ENCODE data around the gene SNX10.

DNA sequence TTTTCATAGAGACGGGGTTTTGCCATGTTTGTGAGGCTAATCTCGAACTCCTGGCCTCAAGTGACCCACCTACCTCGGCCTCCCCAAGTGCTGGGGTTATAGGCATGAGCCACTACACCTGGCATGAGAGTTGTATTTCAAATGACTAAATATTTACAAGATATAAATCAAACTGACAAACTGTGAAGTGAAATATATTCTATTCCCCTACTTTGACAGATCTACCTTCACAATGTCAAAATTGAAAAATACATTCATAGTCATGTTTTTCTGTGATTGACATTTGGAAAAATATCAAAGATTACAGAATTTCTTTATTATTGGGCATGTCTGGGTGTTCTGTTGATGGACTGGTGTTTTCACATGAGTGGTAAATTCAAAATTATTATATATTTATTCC is 16.4 kb upstream of the SNX10 start:
- TF ChIP-seq, protein P1, sequence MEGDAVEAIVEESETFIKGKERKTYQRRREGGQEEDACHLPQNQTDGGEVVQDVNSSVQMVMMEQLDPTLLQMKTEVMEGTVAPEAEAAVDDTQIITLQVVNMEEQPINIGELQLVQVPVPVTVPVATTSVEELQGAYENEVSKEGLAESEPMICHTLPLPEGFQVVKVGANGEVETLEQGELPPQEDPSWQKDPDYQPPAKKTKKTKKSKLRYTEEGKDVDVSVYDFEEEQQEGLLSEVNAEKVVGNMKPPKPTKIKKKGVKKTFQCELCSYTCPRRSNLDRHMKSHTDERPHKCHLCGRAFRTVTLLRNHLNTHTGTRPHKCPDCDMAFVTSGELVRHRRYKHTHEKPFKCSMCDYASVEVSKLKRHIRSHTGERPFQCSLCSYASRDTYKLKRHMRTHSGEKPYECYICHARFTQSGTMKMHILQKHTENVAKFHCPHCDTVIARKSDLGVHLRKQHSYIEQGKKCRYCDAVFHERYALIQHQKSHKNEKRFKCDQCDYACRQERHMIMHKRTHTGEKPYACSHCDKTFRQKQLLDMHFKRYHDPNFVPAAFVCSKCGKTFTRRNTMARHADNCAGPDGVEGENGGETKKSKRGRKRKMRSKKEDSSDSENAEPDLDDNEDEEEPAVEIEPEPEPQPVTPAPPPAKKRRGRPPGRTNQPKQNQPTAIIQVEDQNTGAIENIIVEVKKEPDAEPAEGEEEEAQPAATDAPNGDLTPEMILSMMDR (IDR thresholded peaks at IDR 0.05) = no peak
- TF ChIP-seq POLR2A (IDR thresholded peaks at IDR 0.05) = no peak

Data from adrenal gland (tissue), 5 donors.